ENCODE data around the gene SHKBP1.
"Not testable (repeated sequence)": the region's sequence is repeated elsewhere in the genome, so short reads cannot be mapped to it uniquely, and the experiment has no call there.

Gene SHKBP1

DNA sequence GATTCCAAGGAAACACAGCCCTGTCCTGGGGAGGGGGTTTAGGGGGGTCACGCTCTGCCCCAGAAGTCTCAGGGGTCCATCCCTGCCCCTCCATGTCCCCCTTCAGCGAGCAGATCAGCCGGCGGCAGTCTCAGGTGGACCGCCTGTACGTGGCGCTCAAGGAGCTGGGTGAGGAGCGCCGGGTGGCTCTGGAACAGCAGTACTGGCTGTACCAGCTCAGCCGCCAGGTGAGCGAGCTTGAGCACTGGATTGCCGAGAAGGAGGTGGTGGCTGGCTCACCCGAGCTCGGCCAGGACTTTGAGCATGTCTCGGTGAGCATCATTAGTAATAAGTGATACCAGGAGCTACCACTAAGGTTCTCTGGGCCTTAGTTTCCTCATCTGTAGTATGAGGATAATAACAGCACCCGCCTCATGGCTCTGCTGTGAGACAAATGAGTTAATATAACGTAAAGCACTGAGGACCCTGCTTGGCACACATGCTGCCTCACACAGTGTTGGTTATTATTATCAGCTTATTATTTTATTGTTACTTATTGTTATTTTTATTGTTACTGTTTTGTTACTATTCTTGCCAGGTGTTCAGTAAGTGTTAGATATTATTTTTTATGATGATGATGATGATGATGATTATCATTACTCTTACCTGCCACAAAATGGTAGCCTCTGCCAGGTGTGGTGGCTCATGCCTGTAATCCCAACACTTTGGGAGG is 20.5 kb upstream of the SHKBP1 start:
- no peak for DNase-seq

DNA sequence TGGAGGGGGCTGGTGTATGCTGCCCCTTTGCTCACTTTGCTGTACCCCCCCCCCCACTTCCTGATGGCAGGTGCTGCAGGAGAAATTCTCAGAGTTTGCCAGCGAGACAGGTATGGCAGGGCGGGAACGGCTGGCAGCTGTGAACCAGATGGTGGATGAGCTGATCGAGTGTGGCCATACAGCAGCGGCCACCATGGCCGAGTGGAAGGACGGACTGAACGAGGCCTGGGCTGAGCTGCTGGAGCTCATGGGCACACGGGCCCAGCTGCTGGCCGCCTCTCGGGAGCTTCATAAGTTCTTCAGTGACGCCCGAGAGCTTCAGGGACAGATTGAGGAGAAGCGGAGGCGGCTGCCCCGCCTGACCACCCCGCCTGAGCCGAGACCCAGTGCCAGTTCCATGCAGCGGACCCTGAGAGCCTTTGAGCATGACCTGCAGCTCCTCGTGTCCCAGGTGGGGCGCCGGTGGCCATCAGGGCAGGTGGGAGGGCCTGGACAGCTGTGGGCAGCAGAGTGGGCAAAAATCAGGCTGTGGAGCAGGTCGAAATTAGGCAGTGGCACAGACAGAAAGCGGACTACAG is 19.6 kb upstream of the SHKBP1 start:
- DNase-seq: no peak

DNA sequence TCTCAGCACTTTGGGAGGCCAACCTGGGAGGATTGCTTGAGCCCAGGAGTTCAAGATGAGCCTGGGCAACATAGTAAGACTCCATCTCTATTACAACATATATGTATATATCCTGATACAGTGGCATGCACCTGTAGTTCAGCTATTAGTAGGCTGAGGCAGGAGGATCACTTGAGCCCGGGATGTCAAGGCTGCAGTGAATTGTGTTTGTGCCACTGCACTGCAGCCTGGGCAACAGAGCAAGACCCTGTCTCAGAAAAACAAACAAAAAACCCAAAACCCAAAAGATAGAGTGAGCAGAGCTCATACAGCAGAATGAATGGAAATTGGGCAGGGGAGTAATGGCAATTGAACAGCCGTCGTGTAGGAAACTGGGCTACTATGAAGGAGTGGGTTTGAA is 17.3 kb upstream of the SHKBP1 start:
- DNase-seq: no peak

DNA sequence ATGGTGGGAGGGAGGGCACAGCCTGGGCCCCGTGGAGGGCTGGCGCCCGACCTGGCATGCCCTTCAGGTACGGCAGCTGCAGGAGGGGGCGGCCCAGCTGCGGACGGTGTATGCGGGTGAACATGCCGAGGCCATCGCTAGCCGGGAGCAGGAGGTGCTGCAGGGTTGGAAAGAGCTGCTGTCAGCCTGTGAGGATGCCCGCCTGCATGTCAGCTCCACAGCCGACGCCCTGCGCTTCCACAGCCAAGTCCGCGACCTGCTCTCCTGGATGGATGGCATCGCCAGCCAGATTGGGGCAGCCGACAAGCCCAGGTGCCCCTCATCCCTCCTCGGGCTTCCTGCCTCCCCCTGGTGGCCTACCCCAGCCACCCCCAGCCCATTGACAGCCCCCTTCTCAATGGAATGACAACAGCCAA is 16.6 kb upstream of the SHKBP1 start:
- DNase-seq: no peak

DNA sequence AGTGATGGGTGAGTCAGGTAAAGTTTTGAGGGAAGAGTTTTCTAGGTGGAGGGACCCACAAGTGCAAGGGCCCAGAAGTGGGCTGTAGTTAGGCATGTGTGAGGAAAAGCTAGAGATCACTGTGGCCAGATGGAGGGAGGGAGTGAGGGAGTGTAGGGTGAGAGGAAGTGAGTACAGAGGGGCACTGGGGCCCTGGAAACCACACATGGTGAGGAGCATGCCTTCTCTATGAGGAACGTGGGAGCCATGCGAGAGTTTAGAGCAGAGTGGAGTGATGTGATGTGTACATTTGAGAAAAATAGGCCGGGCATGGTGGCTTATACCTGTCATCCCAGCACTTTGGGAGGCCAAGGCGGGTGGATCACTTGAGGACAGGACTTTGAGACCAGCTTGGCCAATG is 14.7 kb upstream of the SHKBP1 start:
- no peak for DNase-seq

DNA sequence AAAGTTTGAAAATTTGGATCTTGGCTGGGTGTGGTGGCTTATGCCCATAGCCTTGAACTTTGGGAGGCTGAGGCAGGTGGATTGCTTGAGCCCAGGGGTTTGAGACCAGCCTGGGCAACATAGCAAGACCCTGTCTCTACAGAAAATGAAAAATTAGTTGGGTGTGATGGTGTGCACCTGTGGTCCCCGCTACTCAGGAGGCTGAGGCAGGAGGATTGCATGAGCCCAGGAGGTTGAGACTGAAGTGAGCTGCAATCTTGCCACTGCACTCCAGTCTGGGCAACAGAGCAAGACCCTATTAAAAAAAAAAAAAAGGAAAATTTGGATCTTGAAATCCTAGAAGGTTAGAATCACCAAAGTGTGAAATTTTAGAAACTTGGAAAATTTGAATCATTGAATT is 12.1 kb upstream of the SHKBP1 start:
- not testable (repeated sequence) for DNase-seq

DNA sequence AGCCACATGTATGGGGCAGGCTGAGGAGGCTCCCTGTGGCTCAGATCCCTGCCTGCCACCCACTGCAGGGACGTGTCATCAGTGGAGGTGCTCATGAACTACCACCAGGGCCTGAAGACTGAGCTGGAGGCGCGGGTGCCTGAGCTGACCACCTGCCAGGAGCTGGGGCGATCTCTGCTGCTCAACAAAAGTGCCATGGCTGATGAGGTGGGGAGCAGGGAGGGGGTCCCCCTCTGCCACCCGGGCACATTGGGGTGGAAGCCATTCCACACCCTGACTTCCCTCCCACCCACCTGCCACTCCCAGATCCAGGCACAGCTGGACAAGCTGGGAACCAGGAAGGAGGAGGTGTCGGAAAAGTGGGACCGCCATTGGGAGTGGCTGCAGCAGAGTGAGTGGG is 11.3 kb upstream of the SHKBP1 start:
- DNase-seq: no peak

DNA sequence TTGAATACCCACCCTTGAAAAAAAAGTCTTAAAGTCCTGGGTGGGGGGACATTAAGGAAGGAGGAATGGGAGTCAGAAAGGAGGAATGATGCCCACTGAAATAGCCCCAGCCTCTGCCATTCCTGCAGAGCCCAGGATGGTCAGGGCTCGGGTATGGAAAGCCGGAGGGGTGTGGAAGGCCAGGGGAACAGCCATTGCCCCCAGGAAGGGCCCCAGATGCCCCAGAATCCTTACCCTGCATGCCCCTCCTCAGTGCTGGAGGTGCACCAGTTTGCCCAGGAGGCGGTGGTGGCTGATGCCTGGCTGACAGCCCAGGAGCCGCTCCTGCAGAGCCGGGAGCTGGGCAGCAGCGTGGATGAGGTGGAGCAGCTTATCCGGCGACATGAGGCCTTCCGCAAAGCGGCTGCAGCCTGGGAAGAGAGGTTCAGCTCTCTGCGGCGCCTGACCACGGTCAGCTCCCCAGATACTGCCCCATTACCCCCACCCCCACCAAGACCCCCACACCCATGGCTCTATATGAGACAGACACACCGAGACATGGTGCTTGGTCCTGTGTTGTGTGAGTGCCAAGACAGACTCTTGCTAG is 10.7 kb upstream of the SHKBP1 start:
- no peak for DNase-seq

DNA sequence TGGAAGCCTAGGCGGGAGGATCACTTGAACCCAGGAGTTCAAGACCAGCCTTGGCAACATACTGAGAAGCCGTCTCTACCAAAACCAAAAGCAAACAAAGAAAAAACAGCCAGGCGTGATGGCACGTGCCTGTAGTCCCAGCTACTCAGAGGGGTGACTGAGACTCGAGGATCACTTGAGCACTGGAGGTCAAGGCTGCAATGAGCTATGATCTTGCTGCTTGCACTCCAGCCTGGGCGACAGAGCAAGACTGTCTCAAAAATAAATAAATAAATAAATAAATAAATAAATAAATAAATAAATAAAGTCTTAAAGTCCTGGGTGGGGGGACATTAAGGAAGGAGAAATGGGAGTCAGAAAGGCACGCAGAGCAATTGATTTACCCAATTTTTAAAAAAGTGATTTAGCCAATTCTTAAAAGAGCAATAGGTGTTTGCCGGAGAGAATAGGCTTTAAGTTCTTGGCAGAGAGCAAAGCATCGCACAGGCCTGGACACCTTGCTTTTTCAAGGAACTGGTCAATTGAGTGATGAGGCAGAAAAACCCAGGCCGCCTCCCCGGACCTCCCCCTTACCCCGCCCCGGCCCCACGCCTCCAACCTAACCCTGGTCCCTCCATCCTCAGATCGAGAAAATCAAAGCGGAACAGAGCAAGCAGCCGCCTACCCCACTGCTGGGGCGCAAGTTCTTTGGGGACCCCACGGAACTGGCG is 9.5 kb upstream of the SHKBP1 start:
- DNase-seq: no peak

DNA sequence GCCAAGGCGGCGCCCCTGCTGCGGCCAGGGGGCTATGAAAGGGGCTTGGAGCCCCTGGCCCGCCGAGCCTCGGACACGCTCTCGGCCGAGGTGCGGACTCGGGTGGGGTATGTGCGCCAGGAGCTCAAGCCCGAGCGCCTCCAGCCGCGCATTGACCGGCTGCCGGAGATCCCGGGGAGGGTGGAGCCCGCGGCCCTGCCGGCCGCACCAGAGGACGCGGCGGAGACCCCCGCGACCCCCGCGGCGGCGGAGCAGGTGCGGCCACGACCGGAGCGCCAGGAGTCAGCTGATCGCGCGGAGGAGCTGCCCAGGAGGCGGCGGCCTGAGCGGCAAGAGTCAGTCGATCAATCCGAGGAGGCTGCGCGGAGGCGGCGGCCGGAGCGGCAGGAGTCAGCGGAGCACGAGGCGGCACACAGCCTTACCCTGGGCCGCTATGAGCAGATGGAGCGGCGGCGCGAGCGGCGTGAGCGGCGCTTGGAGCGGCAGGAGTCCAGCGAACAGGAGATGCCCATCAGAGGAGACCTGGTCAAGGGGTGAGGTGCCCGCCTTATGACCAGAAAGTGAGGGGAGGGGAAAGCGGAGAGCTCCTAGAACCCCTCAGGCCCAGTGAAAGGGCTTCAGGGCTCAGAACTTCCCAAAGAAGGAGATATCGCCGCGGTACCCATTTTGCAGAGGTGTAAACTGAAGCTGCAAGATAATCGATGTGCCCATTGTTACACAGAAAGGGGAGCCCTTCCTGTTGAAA is 8.8 kb upstream of the SHKBP1 start:
- DNase-seq: no peak

DNA sequence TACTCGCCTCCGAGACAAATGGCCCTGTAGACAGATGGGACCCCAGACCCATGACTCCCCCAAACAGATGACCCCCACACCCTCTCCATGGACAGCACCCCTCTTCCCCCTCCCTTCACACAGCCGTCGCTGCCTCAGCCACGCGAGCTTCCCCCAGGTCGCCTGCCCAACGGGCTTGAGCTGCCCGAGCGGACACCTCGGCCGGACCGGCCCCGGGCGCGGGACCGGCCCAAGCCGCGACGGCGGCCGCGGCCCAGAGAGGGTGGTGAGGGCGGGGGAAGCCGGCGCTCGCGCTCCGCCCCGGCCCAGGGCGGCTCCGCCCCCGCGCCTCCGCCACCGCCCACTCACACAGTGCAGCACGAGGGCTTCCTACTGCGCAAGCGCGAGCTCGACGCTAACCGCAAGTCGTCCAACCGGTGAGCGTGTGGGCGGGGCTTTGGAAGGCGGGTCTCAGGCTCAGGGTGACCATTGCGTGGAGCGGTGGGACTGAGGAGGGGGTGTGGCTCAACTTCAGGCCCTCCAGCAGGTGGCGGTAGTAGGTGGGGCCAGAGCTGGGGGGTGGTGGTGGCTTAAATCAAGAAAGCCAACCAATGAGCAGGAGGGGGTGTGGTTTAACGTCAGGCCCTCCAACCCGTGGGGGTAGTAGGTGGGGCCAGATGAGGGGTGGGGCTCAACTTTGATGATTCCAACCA is 6.2 kb upstream of the SHKBP1 start:
- DNase-seq: peak; percentile 93

DNA sequence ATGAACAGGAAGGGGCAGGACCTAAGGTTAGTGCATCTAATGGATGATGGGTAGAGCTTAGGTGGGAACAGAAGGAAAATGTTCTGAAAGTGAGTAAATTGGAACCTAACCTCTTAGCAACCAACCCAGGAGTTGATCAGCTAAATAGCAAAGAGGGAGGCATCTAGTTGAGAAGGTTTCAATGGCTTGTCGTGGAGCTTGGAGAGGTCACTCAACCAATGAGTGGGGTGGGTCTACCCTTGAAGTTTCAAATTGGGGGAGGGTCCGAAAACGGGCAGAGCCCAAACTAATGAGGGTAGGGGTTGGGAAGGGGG is 5.7 kb upstream of the SHKBP1 start:
- DNase-seq: no peak

DNA sequence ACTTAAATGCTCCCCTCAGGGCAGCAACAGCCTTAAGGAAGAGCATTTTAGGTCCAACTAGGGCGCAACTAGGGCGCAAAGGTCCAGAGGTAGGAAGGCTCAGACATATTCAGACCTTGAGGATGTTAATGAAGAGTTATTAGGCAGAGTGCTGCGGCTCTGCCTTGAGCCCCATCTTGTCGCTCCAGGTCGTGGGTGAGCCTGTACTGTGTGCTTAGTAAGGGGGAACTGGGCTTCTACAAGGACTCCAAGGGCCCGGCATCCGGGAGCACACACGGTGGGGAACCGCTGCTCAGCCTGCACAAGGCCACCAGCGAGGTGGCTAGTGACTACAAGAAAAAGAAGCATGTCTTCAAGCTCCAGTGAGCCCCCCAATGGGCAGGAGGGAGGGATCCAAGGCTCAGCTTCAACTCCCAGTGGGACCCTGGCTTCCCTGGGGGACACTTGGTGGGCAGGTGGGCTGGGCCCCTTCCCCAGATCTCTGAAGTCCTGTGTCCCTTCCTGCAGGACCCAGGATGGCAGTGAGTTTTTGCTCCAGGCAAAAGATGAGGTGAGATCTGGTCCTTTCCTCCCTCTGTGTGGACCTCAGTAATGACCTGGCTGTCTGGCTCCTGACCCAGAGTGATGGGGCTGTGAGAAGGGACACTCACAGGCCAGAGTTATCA is 4.7 kb upstream of the SHKBP1 start:
- DNase-seq: no peak

DNA sequence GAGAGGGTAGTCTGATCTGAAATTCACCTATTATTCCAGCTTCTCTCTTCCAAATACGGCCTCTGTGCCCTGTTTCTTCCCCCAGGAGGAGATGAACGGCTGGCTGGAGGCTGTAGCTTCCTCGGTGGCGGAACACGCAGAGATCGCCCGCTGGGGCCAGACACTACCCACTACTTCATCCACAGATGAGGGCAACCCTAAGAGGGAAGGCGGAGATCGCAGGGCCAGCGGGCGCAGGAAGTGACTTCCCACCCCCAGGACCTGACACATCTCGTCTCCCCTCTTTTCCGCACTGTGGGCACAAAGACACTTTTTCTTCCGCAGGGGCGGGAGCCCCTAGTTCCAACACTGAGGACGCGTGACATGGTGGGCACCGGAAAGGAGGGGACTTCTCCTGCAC is 1.3 kb upstream of the SHKBP1 start:
- DNase-seq: no peak

DNA sequence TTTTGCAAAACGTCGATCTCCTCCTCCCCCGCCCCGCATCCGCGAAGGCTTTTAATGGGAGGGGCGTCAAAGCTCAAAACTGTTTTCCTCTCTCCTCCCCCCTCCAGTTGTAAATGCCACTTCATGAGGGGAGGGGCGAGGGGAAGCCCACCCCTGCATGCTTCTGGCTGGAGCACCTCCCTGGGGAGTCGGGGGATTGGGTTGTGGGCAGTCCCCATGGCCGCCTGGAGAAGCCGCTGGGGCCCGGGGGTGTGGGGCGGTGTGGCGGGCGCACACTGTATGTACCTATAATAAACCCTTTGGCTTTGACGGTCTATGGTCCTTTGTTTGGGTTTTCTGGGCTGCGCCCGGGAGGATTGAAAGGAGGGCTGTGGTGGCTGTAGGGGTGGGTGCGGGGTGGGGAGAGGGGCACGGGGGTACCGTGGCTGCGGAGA is 505 bp upstream of the SHKBP1 start:
- DNase-seq: no peak

DNA sequence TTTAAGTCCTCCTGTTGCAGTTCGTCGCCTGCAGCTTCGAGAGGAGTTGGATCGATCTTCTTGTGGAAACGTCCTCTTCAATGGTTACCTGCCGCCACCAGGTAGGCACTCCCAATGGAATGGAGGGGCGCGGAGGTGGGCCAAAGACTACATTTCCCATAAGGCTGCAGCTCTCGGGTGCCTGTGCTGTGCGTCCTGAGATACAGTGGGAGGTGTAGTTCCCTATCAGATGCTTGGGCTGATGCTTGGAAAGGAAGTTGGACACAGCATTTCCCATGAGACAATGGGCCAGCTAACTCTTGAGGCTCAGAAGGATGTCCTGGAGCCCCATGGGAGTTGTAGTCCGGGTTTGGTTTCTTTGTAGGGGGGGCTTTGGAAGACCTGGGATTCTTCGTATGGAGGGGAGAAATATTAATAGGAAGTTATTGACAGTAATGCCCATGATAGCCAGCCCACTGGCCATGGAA is 1.8 kb downstream of the SHKBP1 start:
- DNase-seq: no peak

DNA sequence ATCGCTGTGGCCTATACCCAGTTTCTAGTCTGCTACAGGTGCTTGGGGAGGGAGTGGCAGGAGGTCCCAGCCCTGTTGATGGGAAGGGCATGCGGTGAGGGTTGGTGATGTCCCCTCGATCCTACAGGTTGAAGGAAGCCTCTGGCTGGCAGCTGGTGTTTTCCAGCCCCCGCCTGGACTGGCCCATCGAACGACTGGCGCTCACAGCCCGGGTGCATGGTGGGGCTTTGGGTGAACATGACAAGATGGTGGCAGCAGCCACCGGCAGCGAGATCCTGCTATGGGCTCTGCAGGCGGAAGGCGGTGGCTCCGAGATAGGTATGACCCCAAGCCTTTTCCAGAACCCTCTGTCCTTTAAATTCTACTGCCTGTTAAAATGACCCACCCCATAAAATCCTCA is 3.9 kb downstream of the SHKBP1 start:
- DNase-seq: no peak

DNA sequence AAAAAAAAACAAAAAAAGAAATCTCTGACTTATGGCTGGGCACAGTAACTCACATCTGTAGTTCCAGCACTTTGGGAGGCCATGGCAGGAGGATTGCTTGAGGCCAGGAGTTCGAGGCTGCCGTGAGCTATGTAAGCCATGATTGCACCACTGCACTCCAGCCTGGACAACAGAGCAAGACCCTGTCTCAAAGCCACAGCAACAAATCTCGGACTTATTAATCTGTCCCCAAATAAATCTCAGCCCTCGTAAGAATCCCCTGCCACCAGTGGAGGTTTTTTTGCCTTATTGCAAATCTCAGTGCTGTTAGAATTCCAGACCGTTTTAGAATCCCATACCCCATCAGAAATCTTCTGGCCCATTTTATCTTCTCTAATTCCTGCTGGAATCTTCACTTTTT is 4.9 kb downstream of the SHKBP1 start:
- DNase-seq: no peak

DNA sequence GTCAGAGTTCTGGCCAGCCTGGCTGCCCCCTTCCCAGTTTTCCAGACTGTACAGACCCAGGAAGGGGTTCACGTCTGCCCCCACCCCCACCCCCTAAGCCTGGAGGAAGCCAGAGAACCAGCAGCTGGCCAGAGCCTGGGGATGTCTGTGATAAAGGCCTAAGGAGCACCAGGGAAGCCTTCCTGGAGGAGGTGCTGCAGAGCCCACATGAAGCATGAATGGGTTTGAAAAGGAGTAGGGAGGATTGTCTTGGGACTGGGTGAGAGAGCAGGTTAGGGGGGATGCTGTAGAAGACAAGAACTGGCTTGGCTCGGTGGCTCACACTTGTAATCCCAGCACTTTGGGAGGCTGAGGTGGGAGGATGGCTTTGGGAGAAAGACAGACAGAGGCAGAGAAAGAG is 5.8 kb downstream of the SHKBP1 start:
- no peak for DNase-seq

DNA sequence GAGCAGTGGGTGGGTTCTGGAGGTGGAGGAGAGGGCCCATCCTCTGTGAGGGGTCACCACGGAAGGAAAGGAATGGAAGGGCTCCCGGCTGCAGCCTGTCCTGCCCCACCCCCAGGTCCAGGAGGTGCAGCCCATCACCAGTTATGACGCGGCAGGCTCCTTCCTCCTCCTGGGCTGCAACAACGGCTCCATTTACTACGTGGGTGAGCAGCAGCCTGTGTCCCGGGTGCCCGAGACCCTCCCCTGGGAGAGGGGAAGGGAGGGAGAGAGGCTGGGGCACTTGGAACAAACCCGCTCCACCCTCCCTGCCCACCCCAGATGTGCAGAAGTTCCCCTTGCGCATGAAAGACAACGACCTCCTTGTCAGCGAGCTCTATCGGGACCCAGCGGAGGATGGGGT is 6.6 kb downstream of the SHKBP1 start:
- no peak for DNase-seq

DNA sequence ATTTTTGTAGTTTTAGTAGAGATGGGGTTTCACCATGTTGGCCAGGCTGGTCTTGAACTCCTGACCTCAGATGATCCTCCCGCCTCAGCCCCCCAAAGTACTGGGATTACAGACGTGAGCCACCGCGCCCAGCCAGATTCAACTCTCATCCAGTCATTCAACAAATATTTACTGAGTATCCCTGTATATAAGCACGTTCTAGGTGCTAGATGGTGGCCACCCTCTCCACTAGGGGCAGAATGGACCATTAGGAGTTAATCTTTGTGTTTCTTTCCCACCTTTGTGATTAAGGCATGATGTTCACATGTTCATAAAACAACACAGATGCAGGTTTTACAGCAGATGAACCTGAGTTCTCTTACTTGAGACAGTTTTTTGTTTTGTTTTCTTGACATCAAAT is 7.3 kb downstream of the SHKBP1 start:
- no peak for DNase-seq

Measured in stimulated activated CD4-positive, alpha-beta T cell treated with anti-CD3 and anti-CD28 coated beads, Interleukin-12 subunit alpha, Interleukin-12 subunit beta, amount 100 ng/mL, for 4 hours (primary cell).